B cell (primary cell): ENCODE results near the gene RC3H1. TPM values are rescaled to one million over a fixed set of nuclear protein-coding genes. Genes with fewer than 3 reads are reported as not detected.
"Not testable (repeated sequence)": the region's sequence is repeated elsewhere in the genome, so short reads cannot be mapped to it uniquely, and the experiment has no call there.

ENCODE experiments used
- ATAC-seq: fragments of 200-7000 bp; cut with Tn5 transposase; one replicate; pipeline ENCODE4 v1.10.0; 2021; ENCODE audit warnings: low read depth, mild to moderate bottlenecking, moderate number of reproducible peaks, moderate library complexity
- CTCF ChIA-PET: fragments of 350-600 bp; sonication (Branson Sonifier 250); formaldehyde crosslinking; loops from one replicate; lab custom pipeline; 2021; ENCODE audit warnings: antibody characterized with exemption, inconsistent platforms; lab: Charles Lee
- POLR2A ChIA-PET: fragments of 350-600 bp; sonication (Branson Sonifier 250); formaldehyde crosslinking; loops from one replicate; lab custom pipeline; 2021; ENCODE audit warnings: antibody characterized with exemption; lab: Charles Lee
- DNase-seq: peaks from one replicate; pipeline ENCODE4 v3.0.0; 2013
- H2AFZ ChIP-seq: 2 replicates; pipeline ENCODE4 v1.6.1; 2012; ENCODE audit warnings: mild to moderate bottlenecking, low read depth, low read length; ENCODE audit not compliant: insufficient read depth, poor library complexity, severe bottlenecking
- H3K27ac ChIP-seq, 2 donors: 1 replicate in 1 of 2; 2 replicates in 1 of 2; pipeline ENCODE4 v1.5.1; 2012 to 2013; ENCODE audit warnings: low read length in 2 of 2, mild to moderate bottlenecking in 2 of 2, moderate library complexity in 1 of 2
- H3K27me3 ChIP-seq, 4 experiments: fragments of 200-600 bp in 1 of 4; sonication (generic) in 1 of 4; replicated peaks in 1 of 4; 1 replicate in 2 of 4; 2 replicates in 2 of 4; pipeline versions ENCODE4 v1.6.1 to v1.7.0; 2013 to 2016; ENCODE audit warnings: low read length in 3 of 4, mild to moderate bottlenecking in 2 of 4, mixed read lengths in 1 of 4, moderate library complexity in 1 of 4; ENCODE audit not compliant: insufficient read depth in 4 of 4, control insufficient read depth in 3 of 4; ENCODE audit errors: control extremely low read depth in 1 of 4
- H3K36me3 ChIP-seq, 2 experiments: replicated peaks in 1 of 2; 1 replicate in 1 of 2; 2 replicates in 1 of 2; pipeline versions ENCODE4 v1.6.1 to v1.7.1; 2013; ENCODE audit warnings: low read length in 1 of 2; ENCODE audit not compliant: insufficient read depth in 2 of 2, control insufficient read depth in 1 of 2; ENCODE audit errors: control extremely low read depth in 1 of 2, extremely low read depth in 1 of 2
- H3K4me1 ChIP-seq, 2 donors: fragments of 200-600 bp in 1 of 2; sonication (generic) in 1 of 2; 1 replicate in 1 of 2; 2 replicates in 1 of 2; pipeline versions ENCODE4 v1.5.1 to v1.6.1; 2013 to 2017; ENCODE audit warnings: low read length in 2 of 2; ENCODE audit not compliant: control insufficient read depth in 2 of 2, insufficient read depth in 2 of 2
- H3K4me2 ChIP-seq: replicated peaks from 2 replicates; pipeline ENCODE3; 2012; ENCODE audit warnings: mild to moderate bottlenecking, low read depth, low read length; ENCODE audit not compliant: poor library complexity, severe bottlenecking
- H3K4me3 ChIP-seq, 5 experiments: fragments of 200-600 bp in 1 of 5; sonication (generic) in 1 of 5; 1 replicate in 3 of 5; 2 replicates in 2 of 5; pipeline versions ENCODE4 v1.5.1 to v1.7.0; 2011 to 2016; ENCODE audit warnings: low read length in 4 of 5, mild to moderate bottlenecking in 4 of 5, low read depth in 2 of 5, control low read depth in 1 of 5, moderate library complexity in 1 of 5; ENCODE audit not compliant: insufficient read depth in 1 of 5; ENCODE audit errors: control extremely low read depth in 1 of 5, extremely low read depth in 1 of 5
- H3K79me2 ChIP-seq: fragments of 200-600 bp; sonication (generic); one replicate; pipeline ENCODE4 v1.6.0; 2016; ENCODE audit warnings: low read length; ENCODE audit not compliant: control insufficient read depth, insufficient read depth
- H3K9ac ChIP-seq: fragments of 200-600 bp; sonication (generic); 2 replicates; pipeline ENCODE4 v1.6.1; 2017; ENCODE audit warnings: mild to moderate bottlenecking, low read length, moderate library complexity
- H3K9me3 ChIP-seq, 3 donors: one replicate each; pipeline versions ENCODE4 v1.6.1 to v1.7.1; 2013; ENCODE audit warnings: low read length in 2 of 3; ENCODE audit not compliant: control insufficient read depth in 2 of 3, insufficient read depth in 1 of 3; ENCODE audit errors: control extremely low read depth in 1 of 3
- H4K20me1 ChIP-seq: 2 replicates; pipeline ENCODE4 v1.6.0; 2012; ENCODE audit warnings: mild to moderate bottlenecking, low read length; ENCODE audit not compliant: insufficient read depth, control insufficient read depth, poor library complexity, severe bottlenecking
- H3K27ac Mint-ChIP-seq: one replicate; pipeline ENCODE4 v1.8.0; 2021; ENCODE audit warnings: mixed read lengths
- H3K27me3 Mint-ChIP-seq: one replicate; pipeline ENCODE4 v1.8.0; 2021; ENCODE audit warnings: mixed read lengths
- H3K4me1 Mint-ChIP-seq: one replicate; pipeline ENCODE4 v1.8.0; 2021; ENCODE audit warnings: mixed read lengths
- H3K4me3 Mint-ChIP-seq: one replicate; pipeline ENCODE4 v1.8.0; 2021; ENCODE audit warnings: mixed read lengths
- H3K9me3 Mint-ChIP-seq: one replicate; pipeline ENCODE4 v1.8.0; 2022; ENCODE audit warnings: mixed read lengths; ENCODE audit not compliant: insufficient read depth
- CTCF ChIP-seq: fragments of 200-600 bp; IDR thresholded peaks from one replicate; pipeline ENCODE4 v1.8.0; 2022; ENCODE audit warnings: antibody characterized with exemption, mild to moderate bottlenecking
- EZH2 ChIP-seq: IDR thresholded peaks from 2 replicates; pipeline ENCODE4 v1.6.1; 2012; ENCODE audit warnings: borderline replicate concordance, low read depth, mild to moderate bottlenecking, moderate library complexity, low read length; ENCODE audit not compliant: insufficient read depth, poor library complexity, severe bottlenecking
- WGBS: methylation state at CpG from one replicate; pipeline ENCODE4 v1.1.5; 2013; ENCODE audit warnings: missing lambda C conversion rate; ENCODE audit not compliant: insufficient coverage; 5-methylcytosine and 5-hydroxymethylcytosine counted together
- intact Hi-C: fragments of 100-400 bp; cut with micrococcal nuclease; formaldehyde crosslinking; loops from one replicate; pipeline ENCODE4 v1.10.0; 2022
- polyA plus RNA-seq: library from polyadenylated mRNA; depleted of rRNA; stranded (reverse); fragments of >200 nt; gene quantifications from 2 replicates; pipeline ENCODE4 v1.2.3, GENCODE V29; 2012
- total RNA-seq, 2 donors: library from RNA; stranded (reverse); fragments of 120-200 nt in 1 of 2; gene quantifications; 1 replicate in 1 of 2; 2 replicates in 1 of 2; pipeline versions ENCODE4 v1.2.3 to v1.2.4, GENCODE V29; 2013 to 2022

RC3H1 gene
- total and polyA plus RNA-seq, 2 donors (not counting 1 experiment from before 2014, with no cell fraction given): 6.8 to 84.5 TPM

DNA sequence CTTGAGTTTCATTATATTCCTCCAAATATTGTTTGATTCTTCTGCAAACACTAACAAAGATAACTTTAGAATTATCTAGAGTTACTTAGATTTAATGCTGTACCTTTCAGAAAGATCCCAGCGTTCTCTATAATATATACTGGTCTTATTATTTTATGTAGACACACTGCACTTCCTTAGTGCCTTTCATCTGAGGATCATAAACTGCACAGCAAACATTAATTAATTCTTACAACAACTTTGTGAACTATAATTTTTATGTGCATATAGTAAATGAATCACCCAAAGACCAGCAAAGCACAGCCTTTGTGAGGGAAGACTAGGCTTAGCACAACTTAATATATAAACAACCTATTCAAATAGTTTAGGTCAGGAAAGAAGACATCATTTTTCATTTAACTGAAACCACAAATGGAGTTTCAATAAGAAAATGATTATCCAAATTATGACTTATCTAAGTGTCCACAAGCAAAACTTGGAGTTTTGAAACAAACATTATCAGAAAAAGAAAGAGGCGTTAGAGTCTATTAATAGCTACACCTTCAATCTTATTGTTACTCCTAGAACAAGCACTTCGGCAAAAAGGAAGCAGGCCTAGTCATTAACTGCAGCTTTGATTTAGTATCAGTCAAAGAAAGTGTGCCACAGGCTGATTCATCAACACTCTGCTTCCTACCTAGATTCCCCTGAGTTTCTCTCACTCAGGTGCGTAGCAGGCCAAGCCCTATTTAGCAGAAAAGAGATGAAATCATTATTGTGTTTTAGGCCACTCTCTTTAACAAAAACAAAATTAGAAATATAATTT is 22.5 kb upstream of the RC3H1 start:
- Mint-ChIP-seq H3K27ac (no peak overlapping the region), H3K4me1 (no peaks in the 10 kb centered on the region), H3K27me3 (no peaks in the 10 kb centered on the region), H3K4me3 (no peak overlapping the region), H3K9me3 (no peaks in the 10 kb centered on the region)
- Histone ChIP-seq H3K27ac (no peak overlapping the region), H3K27me3 (no peaks in the 10 kb centered on the region), H3K9me3 (no peaks in the 10 kb centered on the region), H3K4me1 (no peaks in the 10 kb centered on the region), H3K4me2 (no peak overlapping the region), H3K4me3 (no peak overlapping the region), H4K20me1 (no peaks in the 10 kb centered on the region), H3K79me2 (no peaks in the 10 kb centered on the region), H3K36me3 (no peaks in the 10 kb centered on the region), H3K9ac (no peak overlapping the region), H2AFZ (peak overlapping the region; percentile 16)
- TF ChIP-seq CTCF (no peak), EZH2 (no peak)
- DNase-seq (no peak), ATAC-seq (no peak)
- no CpG with 5 or more reads among the region's 4 CpGs for WGBS
- POLR2A ChIA-PET: no interaction called here
- intact Hi-C loops: no loop called here
- CTCF ChIA-PET: no interaction called here

GRCh38 chr1:174042509-174042908 is 20.4 kb upstream of the RC3H1 start:
- intact Hi-C loops, ATAC-seq, POLR2A ChIA-PET, CTCF ChIA-PET, H3K79me2 ChIP-seq, H3K9ac ChIP-seq, H3K36me3 ChIP-seq, H3K4me1 ChIP-seq, DNase-seq, H3K27me3 Mint-ChIP-seq, H4K20me1 ChIP-seq, H3K4me3 ChIP-seq, H3K4me3 Mint-ChIP-seq, H3K9me3 ChIP-seq, H3K9me3 Mint-ChIP-seq, H3K4me1 Mint-ChIP-seq, H3K4me2 ChIP-seq, H3K27ac ChIP-seq, H3K27ac Mint-ChIP-seq, H3K27me3 ChIP-seq, H2AFZ ChIP-seq: not testable (repeated sequence)
- 96% methylated on average over 2 of the region's 5 CpGs for WGBS
